SJCRH30 (cell line): ENCODE results near the gene GNA14. TPM values are rescaled to one million over a fixed set of nuclear protein-coding genes. Genes with fewer than 3 reads are reported as not detected.
"Not testable (repeated sequence)": the region's sequence is repeated elsewhere in the genome, so short reads cannot be mapped to it uniquely, and the experiment has no call there.

ENCODE experiments used
- DNase-seq, 2 experiments: peaks; one replicate each; pipeline ENCODE4 v3.0.0-alpha.2; 2015 to 2020
- H3K27ac ChIP-seq: fragments of 250-450 bp; sonication (Bioruptor Pico); 2 replicates; pipeline ENCODE4 v1.5.1; 2020; ENCODE audit warnings: mild to moderate bottlenecking, moderate library complexity
- H3K27me3 ChIP-seq: fragments of 250-450 bp; sonication (Bioruptor Pico); 2 replicates; pipeline ENCODE4 v1.5.1; 2020; ENCODE audit warnings: mild to moderate bottlenecking, moderate library complexity
- H3K36me3 ChIP-seq: fragments of 250-450 bp; sonication (Bioruptor Pico); 2 replicates; pipeline ENCODE4 v1.5.1; 2020; ENCODE audit warnings: mild to moderate bottlenecking, moderate library complexity
- H3K4me1 ChIP-seq: fragments of 250-450 bp; sonication (Bioruptor Pico); 2 replicates; pipeline ENCODE4 v1.5.1; 2020; ENCODE audit warnings: mild to moderate bottlenecking, moderate library complexity
- H3K4me3 ChIP-seq: fragments of 250-450 bp; sonication (Bioruptor Pico); 2 replicates; pipeline ENCODE4 v1.5.1; 2020; ENCODE audit warnings: mild to moderate bottlenecking, moderate library complexity
- H3K9me3 ChIP-seq: fragments of 250-450 bp; sonication (Bioruptor Pico); replicated peaks from 2 replicates; pipeline ENCODE4 v1.5.1; 2020; ENCODE audit warnings: mild to moderate bottlenecking, moderate library complexity
- total RNA-seq: library from RNA; depleted of rRNA; stranded (reverse); fragments of >200 nt; shearing (Covaris generic); gene quantifications from 2 replicates; pipeline ENCODE4 v1.2.3, GENCODE V29; 2014

Gene GNA14
- total RNA-seq, 1 experiment from 2014 or later, result not detected

GRCh38 chr9:77489405-77490163 is 158.5 kb downstream of the GNA14 start:
- not testable (repeated sequence) for H3K9me3 ChIP-seq, H3K4me1 ChIP-seq, H3K4me3 ChIP-seq, DNase-seq, H3K36me3 ChIP-seq, H3K27me3 ChIP-seq, H3K27ac ChIP-seq

GRCh38 chr9:77488439-77489126 is 159.5 kb downstream of the GNA14 start:
- no peaks in the 10 kb centered on the region for H3K36me3 ChIP-seq
- H3K9me3 ChIP-seq, result peaks cover 7% of the 10 kb centered on the region; the same call in 1 of the 2 replicates
- H3K4me1 ChIP-seq, result no peaks in the 10 kb centered on the region
- H3K27ac ChIP-seq, result no peak overlapping the region
- DNase-seq, result no peak
- H3K27me3 ChIP-seq, result no peaks in the 10 kb centered on the region
- no peak overlapping the region for H3K4me3 ChIP-seq

GRCh38 chr9:77486968-77487367 is 161.2 kb downstream of the GNA14 start:
- H3K27ac ChIP-seq, result no peak overlapping the region
- DNase-seq, result no peak
- H3K4me3 ChIP-seq, result no peak overlapping the region
- peaks cover 7% of the 10 kb centered on the region; the same call in 1 of the 2 replicates for H3K9me3 ChIP-seq
- H3K27me3 ChIP-seq, result no peaks in the 10 kb centered on the region
- H3K4me1 ChIP-seq, result no peaks in the 10 kb centered on the region
- no peaks in the 10 kb centered on the region for H3K36me3 ChIP-seq

GRCh38 chr9:77486463-77486862 is 161.7 kb downstream of the GNA14 start:
- no peak for DNase-seq
- peaks cover 7% of the 10 kb centered on the region; the same call in 1 of the 2 replicates for H3K9me3 ChIP-seq
- H3K36me3 ChIP-seq, result no peaks in the 10 kb centered on the region
- no peak overlapping the region for H3K27ac ChIP-seq
- H3K4me3 ChIP-seq, result no peak overlapping the region
- no peaks in the 10 kb centered on the region for H3K27me3 ChIP-seq
- H3K4me1 ChIP-seq, result no peaks in the 10 kb centered on the region

- Histone ChIP-seq H3K27me3 (no peaks in the 10 kb centered on the region), H3K36me3 (no peaks in the 10 kb centered on the region), H3K9me3 (no peaks in the 10 kb centered on the region), H3K4me1 (no peaks in the 10 kb centered on the region; the same call in 1 of the 2 replicates), H3K4me3 (no peak overlapping the region), H3K27ac (no peak overlapping the region)
- DNase-seq, result peak; percentile 20 to 35
Observed at GRCh38 chr9:77475641-77476473, 172.3 kb downstream of the GNA14 start.

- H3K4me1 ChIP-seq, result no peaks in the 10 kb centered on the region; the same call in 1 of the 2 replicates
- no peaks in the 10 kb centered on the region; the same call in 1 of the 2 replicates for H3K27me3 ChIP-seq
- H3K4me3 ChIP-seq, result no peak overlapping the region
- no peaks in the 10 kb centered on the region for H3K36me3 ChIP-seq
- no peak for DNase-seq
- H3K9me3 ChIP-seq, result no peaks in the 10 kb centered on the region
- H3K27ac ChIP-seq, result no peak overlapping the region
Observed at GRCh38 chr9:77474936-77475335, 173.2 kb downstream of the GNA14 start.

- H3K36me3 ChIP-seq, result no peaks in the 10 kb centered on the region
- H3K4me3 ChIP-seq, result no peak overlapping the region
- no peak for DNase-seq
- no peaks in the 10 kb centered on the region; the same call in 1 of the 2 replicates for H3K27me3 ChIP-seq
- H3K9me3 ChIP-seq, result no peaks in the 10 kb centered on the region
- no peak overlapping the region for H3K27ac ChIP-seq
- H3K4me1 ChIP-seq, result no peaks in the 10 kb centered on the region; the same call in 1 of the 2 replicates
Observed at GRCh38 chr9:77472646-77473045, 175.5 kb downstream of the GNA14 start.

GRCh38 chr9:77471572-77471971 is 176.6 kb downstream of the GNA14 start:
- Histone ChIP-seq H3K4me1 (no peaks in the 10 kb centered on the region; the same call in 1 of the 2 replicates), H3K27me3 (no peaks in the 10 kb centered on the region; the same call in 1 of the 2 replicates), H3K36me3 (no peaks in the 10 kb centered on the region), H3K27ac (no peak overlapping the region), H3K9me3 (no peaks in the 10 kb centered on the region), H3K4me3 (no peak overlapping the region)
- no peak for DNase-seq

- H3K4me1 ChIP-seq, result no peaks in the 10 kb centered on the region
- H3K27ac ChIP-seq, result no peak overlapping the region
- no peaks in the 10 kb centered on the region for H3K9me3 ChIP-seq
- DNase-seq, result no peak
- H3K4me3 ChIP-seq, result no peak overlapping the region
- no peaks in the 10 kb centered on the region; the same call in 1 of the 2 replicates for H3K27me3 ChIP-seq
- H3K36me3 ChIP-seq, result no peaks in the 10 kb centered on the region
Observed at GRCh38 chr9:77469515-77470231, 178.4 kb downstream of the GNA14 start.

GRCh38 chr9:77464661-77465060 is 183.5 kb downstream of the GNA14 start:
- no peak overlapping the region for H3K4me3 ChIP-seq
- H3K27ac ChIP-seq, result no peak overlapping the region
- 0 out of 2 replicates have a peak, but pooled peaks cover 3% of the 10 kb centered on the region for H3K27me3 ChIP-seq
- no peak for DNase-seq
- no peaks in the 10 kb centered on the region for H3K36me3 ChIP-seq
- H3K9me3 ChIP-seq, result no peaks in the 10 kb centered on the region
- no peaks in the 10 kb centered on the region for H3K4me1 ChIP-seq

GRCh38 chr9:77463151-77463550 is 185.0 kb downstream of the GNA14 start:
- Histone ChIP-seq H3K4me3 (no peak overlapping the region), H3K27ac (no peak overlapping the region), H3K9me3 (no peaks in the 10 kb centered on the region), H3K4me1 (no peaks in the 10 kb centered on the region), H3K36me3 (no peaks in the 10 kb centered on the region), H3K27me3 (0 out of 2 replicates have a peak, but pooled peaks cover 3% of the 10 kb centered on the region)
- no peak for DNase-seq

GRCh38 chr9:77462066-77462465 is 186.1 kb downstream of the GNA14 start:
- Histone ChIP-seq H3K36me3 (no peaks in the 10 kb centered on the region), H3K4me1 (peaks cover 2% of the 10 kb centered on the region; the same call in 1 of the 2 replicates), H3K27me3 (0 out of 2 replicates have a peak, but pooled peaks cover 3% of the 10 kb centered on the region), H3K27ac (no peak overlapping the region), H3K4me3 (no peak overlapping the region), H3K9me3 (no peaks in the 10 kb centered on the region)
- peak; percentile 15 to 31 for DNase-seq

GRCh38 chr9:77460938-77461337 is 187.2 kb downstream of the GNA14 start:
- no peak for DNase-seq
- H3K27me3 ChIP-seq, result 0 out of 2 replicates have a peak, but pooled peaks cover 3% of the 10 kb centered on the region
- no peaks in the 10 kb centered on the region for H3K9me3 ChIP-seq
- H3K27ac ChIP-seq, result no peak overlapping the region
- H3K4me3 ChIP-seq, result no peak overlapping the region
- H3K36me3 ChIP-seq, result no peaks in the 10 kb centered on the region
- peaks cover 2% of the 10 kb centered on the region; the same call in 1 of the 2 replicates for H3K4me1 ChIP-seq
